Breast epithelium (tissue), 3 donors: ENCODE results near the gene SUPT7L.

Experiments
- CTCF ChIP-seq, 3 donors: fragments of 450-650 bp; IDR thresholded peaks; one replicate each; pipeline ENCODE4 v1.5.1; 2016 to 2017; ENCODE audit warnings: antibody characterized with exemption in 3 of 3, mild to moderate bottlenecking in 3 of 3, moderate library complexity in 3 of 3
- POLR2A ChIP-seq: fragments of 450-650 bp; IDR thresholded peaks from one replicate; pipeline ENCODE4 v1.6.1; 2016; ENCODE audit warnings: antibody characterized with exemption, mild to moderate bottlenecking, moderate library complexity
- POLR2AphosphoS5 ChIP-seq, 3 donors: sonication (generic); formaldehyde crosslinking; IDR thresholded peaks; one replicate each; pipeline ENCODE4 v1.6.1; 2017; ENCODE audit warnings: antibody characterized with exemption in 3 of 3

- TF ChIP-seq POLR2AphosphoS5 (IDR thresholded peaks at IDR 0.05) (peak; percentile 89 to 97 (median 92)), CTCF (IDR thresholded peaks at IDR 0.05) (no peak), POLR2A (no peak)
These were observed at the start of gene SUPT7L, which contains the start of gene SLC4A1AP for GRCh38 chr2:27663285-27664153.
